22Rv1 (cell line): Measurements from ENCODE around the gene MAN2A1.

Source experiments
- H3K27ac ChIP-seq: fragments of 450-650 bp; 2 replicates; pipeline ENCODE4 v1.5.1; 2017
- ZFX ChIP-seq: fragments of 450-650 bp; IDR thresholded peaks from 2 replicates; pipeline ENCODE4 v1.6.1; 2017; ENCODE audit warnings: antibody characterized with exemption, borderline replicate concordance
- TF ChIP-seq, protein P1 (sequence below): fragments of 450-650 bp; IDR thresholded peaks from 2 replicates; pipeline ENCODE4 v1.5.1; 2017; ENCODE audit warnings: mild to moderate bottlenecking

The MAN2A1 gene

DNA sequence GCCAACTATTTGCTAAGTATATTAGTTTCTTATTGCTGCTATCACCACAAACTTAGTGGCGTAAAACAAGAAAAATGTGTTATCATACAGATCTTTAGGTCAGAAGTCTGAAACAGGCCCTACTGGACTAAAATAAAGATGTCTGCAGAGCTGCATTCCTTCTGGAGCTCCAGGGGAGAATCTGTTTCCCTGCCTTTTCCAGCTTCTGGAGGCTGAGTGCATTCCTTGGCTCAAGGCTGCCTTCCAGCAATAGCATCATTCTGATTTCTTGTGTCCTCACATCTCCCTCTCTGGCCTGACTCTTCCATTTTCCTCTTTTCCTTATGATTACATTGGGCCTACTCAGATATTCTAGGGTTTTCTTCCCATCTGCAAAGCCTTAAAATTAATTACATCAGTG, 15.9 kb downstream of the MAN2A1 start:
- TF ChIP-seq, protein P1, sequence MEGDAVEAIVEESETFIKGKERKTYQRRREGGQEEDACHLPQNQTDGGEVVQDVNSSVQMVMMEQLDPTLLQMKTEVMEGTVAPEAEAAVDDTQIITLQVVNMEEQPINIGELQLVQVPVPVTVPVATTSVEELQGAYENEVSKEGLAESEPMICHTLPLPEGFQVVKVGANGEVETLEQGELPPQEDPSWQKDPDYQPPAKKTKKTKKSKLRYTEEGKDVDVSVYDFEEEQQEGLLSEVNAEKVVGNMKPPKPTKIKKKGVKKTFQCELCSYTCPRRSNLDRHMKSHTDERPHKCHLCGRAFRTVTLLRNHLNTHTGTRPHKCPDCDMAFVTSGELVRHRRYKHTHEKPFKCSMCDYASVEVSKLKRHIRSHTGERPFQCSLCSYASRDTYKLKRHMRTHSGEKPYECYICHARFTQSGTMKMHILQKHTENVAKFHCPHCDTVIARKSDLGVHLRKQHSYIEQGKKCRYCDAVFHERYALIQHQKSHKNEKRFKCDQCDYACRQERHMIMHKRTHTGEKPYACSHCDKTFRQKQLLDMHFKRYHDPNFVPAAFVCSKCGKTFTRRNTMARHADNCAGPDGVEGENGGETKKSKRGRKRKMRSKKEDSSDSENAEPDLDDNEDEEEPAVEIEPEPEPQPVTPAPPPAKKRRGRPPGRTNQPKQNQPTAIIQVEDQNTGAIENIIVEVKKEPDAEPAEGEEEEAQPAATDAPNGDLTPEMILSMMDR, result no peak
- TF ChIP-seq ZFX, result no peak
- H3K27ac ChIP-seq, result no peak overlapping the region

DNA sequence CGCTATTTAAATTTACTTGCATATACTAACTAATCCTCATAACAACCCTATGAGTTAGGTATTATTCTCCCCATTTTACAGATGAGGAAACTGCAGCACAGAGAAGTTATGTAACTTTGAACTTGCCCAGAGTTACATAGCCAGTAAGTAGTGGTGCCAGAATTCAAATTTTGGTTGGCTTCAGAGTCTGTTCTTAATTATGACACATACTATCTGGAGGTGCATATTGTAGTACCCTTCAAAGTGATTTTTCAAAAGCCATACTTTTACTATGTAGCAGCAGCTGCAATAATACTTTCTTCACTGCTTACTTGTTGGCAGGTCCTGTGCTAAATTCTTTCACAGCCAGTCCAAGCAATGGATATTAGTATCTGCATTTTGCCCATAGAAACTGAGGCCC, 16.4 kb downstream of the MAN2A1 start:
- H3K27ac ChIP-seq, result no peak overlapping the region
- TF ChIP-seq ZFX, result no peak
- TF ChIP-seq, protein P1, result no peak

DNA sequence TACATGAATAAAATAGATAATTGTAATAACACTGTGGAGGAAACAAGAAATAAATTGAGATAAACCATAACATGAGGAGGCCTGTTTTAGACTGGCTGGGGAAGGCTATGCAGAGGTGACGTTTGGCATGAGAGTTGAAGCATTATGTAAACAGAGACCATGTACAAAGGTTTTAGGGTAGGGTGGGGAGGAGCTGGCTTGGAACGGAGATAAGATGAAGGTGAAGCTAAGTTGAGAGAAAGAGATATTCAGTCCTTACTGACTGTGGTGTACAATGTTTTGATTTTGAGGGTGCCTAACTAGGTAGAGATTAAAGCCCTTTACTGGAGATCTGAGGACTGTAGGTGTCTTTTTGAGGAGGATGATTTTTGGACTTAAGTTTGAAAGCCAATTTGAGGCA, 17.8 kb downstream of the MAN2A1 start:
- H3K27ac ChIP-seq, result no peak overlapping the region
- TF ChIP-seq, protein P1, result no peak

DNA sequence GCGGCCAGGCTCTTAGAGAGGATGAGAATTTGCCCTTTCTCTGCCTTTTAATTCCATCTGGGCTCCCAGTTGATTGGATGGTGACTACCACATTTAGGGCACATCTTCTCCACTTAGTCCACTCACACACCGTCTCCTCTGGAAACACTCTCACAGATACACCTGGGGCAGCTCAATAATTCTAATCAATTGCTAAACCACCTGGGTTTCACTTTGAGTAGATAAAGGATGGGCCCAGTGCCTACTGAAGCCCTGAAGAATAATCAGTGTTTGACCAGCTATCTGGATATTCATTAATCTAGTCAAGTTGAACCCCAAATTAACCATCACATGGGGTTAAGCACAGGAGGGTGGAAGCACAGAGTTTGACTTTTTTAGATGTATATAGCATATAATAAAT, 19.1 kb downstream of the MAN2A1 start:
- no peak overlapping the region for H3K27ac ChIP-seq
- TF ChIP-seq ZFX, result no peak
- TF ChIP-seq, protein P1, result no peak

DNA sequence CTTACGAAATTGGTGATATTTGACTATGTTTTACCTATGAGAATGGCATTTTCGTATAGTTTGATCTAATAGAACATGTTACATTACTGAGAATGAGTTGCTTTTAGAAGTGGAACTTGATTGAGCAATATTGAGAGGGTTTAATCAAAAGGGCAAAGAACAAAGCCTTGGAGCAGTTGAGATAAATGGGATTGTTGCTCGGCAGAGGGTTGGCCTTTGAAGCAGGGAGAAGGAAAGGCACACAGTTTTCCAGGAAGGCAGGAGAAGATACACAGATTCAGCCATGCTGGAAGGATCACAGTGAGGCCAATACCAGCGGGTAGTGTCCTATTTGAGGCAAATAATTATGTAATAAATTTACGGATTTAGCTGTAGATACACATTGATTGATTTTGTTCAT, 19.5 kb downstream of the MAN2A1 start:
- TF ChIP-seq, protein P1, result no peak
- no peak for TF ChIP-seq ZFX
- no peak overlapping the region for H3K27ac ChIP-seq

DNA sequence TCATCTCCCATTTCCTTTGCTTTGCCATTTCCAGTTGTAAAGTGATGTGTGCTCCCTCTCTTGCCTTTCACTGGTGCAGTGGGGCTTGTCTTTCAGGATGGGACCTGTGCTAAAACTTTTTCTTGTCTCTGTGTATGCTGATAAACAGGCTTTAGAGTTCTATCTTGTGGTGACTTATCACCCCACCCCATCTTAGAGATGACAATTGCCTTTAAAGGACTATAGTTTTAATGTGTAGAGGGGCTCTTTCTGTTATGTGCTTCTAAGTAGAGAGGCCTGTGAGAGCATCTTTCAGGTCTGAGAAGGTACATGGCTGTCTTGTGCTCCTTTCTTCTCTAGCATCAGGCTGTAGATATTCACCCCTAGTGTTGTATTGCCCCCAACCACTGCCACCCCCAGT, 21.9 kb downstream of the MAN2A1 start:
- H3K27ac ChIP-seq, result no peak overlapping the region
- TF ChIP-seq ZFX, result no peak
- TF ChIP-seq, protein P1, result no peak

DNA sequence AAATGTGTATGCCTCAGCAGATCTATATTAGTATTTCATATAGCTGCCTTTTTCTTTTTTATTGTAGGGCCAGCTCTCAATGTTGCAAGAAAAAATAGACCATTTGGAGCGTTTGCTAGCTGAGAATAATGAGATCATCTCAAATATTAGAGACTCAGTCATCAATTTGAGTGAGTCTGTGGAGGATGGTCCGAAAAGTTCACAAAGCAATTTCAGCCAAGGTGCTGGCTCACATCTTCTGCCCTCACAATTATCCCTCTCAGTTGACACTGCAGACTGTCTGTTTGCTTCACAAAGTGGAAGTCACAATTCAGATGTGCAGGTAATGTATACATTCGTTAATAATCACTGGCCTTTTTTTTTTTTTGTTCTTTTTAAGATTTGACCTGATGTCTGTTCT, 23.7 kb downstream of the MAN2A1 start:
- TF ChIP-seq, protein P1, result no peak
- no peak for TF ChIP-seq ZFX
- no peak overlapping the region for H3K27ac ChIP-seq
